Suprapubic skin (tissue), 4 donors: ENCODE measurements around the gene GPBP1.
"Not testable (repeated sequence)": the region's sequence is repeated elsewhere in the genome, so short reads cannot be mapped to it uniquely, and the experiment has no call there.

Source experiments
- EP300 ChIP-seq: sonication (generic); formaldehyde crosslinking; IDR thresholded peaks from one replicate; pipeline ENCODE4 v1.6.1; 2017; ENCODE audit warnings: antibody characterized with exemption
- POLR2A ChIP-seq, 2 donors: fragments of 450-650 bp; IDR thresholded peaks; one replicate each; pipeline ENCODE4 v1.6.1; 2017; ENCODE audit warnings: antibody characterized with exemption in 2 of 2, mild to moderate bottlenecking in 2 of 2, moderate library complexity in 2 of 2
- POLR2AphosphoS5 ChIP-seq, 3 donors: sonication (generic); formaldehyde crosslinking; IDR thresholded peaks; one replicate each; pipeline ENCODE4 v1.6.1; 2017; ENCODE audit warnings: antibody characterized with exemption in 3 of 3
- TF ChIP-seq, protein P1 (sequence below), 2 donors: fragments of 200-600 bp in 1 of 2; fragments of 450-650 bp in 1 of 2; sonication (generic) in 1 of 2; IDR thresholded peaks; one replicate each; pipeline ENCODE4 v1.5.1; 2016 to 2019; ENCODE audit warnings: antibody characterized with exemption in 2 of 2, mild to moderate bottlenecking in 1 of 2, moderate library complexity in 1 of 2

DNA sequence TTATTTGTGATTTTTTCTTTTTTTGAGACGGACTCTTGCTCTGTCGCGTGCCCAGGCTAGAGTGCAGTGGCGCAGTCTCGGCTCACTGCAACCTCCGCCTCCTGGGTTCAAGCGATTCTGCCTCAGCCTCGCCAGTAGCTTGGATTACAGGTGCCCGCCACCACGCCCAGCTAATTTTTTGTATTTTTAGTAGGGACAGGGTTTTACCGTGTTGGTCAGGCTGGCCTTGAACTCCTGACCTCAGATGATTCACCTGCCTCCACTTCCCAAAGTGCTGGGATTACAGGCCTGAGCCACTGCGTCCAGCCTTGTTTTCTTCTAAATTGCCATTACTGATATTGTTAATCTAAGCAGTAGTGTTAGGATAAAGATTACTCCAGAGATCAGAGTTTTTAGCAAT is 4.4 kb downstream of the GPBP1 start:
- TF ChIP-seq, protein P1, sequence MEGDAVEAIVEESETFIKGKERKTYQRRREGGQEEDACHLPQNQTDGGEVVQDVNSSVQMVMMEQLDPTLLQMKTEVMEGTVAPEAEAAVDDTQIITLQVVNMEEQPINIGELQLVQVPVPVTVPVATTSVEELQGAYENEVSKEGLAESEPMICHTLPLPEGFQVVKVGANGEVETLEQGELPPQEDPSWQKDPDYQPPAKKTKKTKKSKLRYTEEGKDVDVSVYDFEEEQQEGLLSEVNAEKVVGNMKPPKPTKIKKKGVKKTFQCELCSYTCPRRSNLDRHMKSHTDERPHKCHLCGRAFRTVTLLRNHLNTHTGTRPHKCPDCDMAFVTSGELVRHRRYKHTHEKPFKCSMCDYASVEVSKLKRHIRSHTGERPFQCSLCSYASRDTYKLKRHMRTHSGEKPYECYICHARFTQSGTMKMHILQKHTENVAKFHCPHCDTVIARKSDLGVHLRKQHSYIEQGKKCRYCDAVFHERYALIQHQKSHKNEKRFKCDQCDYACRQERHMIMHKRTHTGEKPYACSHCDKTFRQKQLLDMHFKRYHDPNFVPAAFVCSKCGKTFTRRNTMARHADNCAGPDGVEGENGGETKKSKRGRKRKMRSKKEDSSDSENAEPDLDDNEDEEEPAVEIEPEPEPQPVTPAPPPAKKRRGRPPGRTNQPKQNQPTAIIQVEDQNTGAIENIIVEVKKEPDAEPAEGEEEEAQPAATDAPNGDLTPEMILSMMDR (IDR thresholded peaks at IDR 0.05) = not testable (repeated sequence)
- TF ChIP-seq EP300; POLR2A (IDR thresholded peaks at IDR 0.05); POLR2AphosphoS5 (IDR thresholded peaks at IDR 0.05): not testable (repeated sequence)
